Measurements from ENCODE around the gene LARP6.

Gene LARP6

GRCh38 chr15:70802629-70803028 lies 51.3 kb downstream of the LARP6 start:
- Mint-ChIP-seq H3K27me3 (peaks cover 6% of the 10 kb centered on the region), H3K36me3 (no peaks in the 10 kb centered on the region), H3K27ac (no peak overlapping the region), H3K4me3 (no peak overlapping the region), H3K4me1 (peaks cover 3% of the 10 kb centered on the region), H3K9me3 (no peaks in the 10 kb centered on the region)
- ATAC-seq (ENCODE audit: low read depth): no peak
- DNase-seq (ENCODE audit: low spot score in 2 of 2): no peak

GRCh38 chr15:70801109-70801508 lies 52.8 kb downstream of the LARP6 start:
- H3K27me3 Mint-ChIP-seq: peaks cover 4% of the 10 kb centered on the region
- DNase-seq (ENCODE audit: low spot score in 2 of 2): no peak

DNA sequence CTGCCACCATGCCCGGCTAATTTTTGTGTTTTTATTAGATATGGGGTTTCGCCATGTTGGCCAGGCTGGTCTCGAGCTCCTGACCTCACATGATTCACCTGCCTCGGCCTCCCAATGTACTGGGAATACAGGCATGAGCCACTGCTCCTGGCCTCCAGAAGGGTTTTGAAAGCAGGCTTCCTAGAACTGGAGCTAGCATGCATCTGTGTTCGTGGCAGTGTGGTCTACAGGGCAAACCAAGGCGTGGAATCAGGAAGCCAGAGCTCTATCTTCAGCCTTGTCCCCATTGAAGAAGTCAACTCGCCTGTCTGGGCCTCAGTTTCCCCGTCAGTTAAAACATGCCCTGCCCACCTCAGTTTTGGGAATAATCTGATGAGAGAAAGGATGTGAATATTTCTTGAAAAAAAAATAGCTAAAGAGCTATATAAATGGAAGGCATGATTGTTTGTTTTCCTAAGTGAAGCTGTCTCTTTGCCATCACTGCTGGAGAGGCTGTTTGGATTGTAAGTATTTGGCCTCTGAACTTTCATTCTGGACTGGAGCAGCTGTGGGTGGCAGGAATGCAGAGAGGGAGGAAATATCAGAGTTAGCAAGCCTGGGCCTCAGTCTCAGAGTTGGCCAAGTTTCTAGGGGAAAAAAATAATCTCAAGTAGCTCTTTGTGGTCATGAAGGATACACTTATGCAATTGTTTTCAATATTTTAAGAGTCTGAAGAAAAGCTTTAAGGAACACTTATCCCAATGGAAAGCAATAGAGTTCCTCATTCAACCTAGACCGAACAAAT lies 54.1 kb downstream of the LARP6 start:
- Mint-ChIP-seq H3K4me3 (no peak overlapping the region), H3K27me3 (peaks cover 4% of the 10 kb centered on the region), H3K9me3 (no peaks in the 10 kb centered on the region), H3K36me3 (no peaks in the 10 kb centered on the region), H3K27ac (no peak overlapping the region), H3K4me1 (no peaks in the 10 kb centered on the region)
- ATAC-seq (ENCODE audit: low read depth): no peak
- no peak for DNase-seq (ENCODE audit: low spot score in 2 of 2)

More at GRCh38 chr15:70801109-70801508, 52.8 kb downstream of the LARP6 start:
- no peak overlapping the region for H3K27ac Mint-ChIP-seq
- no peak for ATAC-seq (ENCODE audit: low read depth)
- H3K36me3 Mint-ChIP-seq: no peaks in the 10 kb centered on the region
- no peak overlapping the region for H3K4me3 Mint-ChIP-seq
- no peaks in the 10 kb centered on the region for H3K9me3 Mint-ChIP-seq
- peaks cover under 1% of the 10 kb centered on the region for H3K4me1 Mint-ChIP-seq

DNA sequence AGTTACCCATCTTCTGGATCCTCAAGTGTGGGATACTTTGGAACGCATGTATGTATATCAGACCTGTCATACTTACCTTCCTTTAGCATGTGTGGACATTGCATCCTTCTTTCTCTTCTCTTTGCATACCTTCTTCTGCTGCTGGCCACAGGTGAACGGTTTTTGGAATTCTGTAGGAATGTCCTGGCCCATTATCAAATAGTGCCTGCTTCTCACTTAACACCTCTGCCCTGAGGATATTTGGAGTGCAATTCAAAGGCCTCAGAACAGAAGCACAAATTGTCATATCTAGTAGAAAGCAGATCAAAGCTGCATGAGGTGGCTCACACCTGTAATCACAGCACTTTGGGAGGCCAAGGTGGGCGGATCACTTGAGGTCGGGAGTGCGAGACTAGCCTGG lies 56.5 kb downstream of the LARP6 start:
- Mint-ChIP-seq H3K36me3 (no peaks in the 10 kb centered on the region), H3K27me3 (peaks cover 3% of the 10 kb centered on the region), H3K9me3 (no peaks in the 10 kb centered on the region), H3K4me1 (no peaks in the 10 kb centered on the region), H3K4me3 (no peak overlapping the region), H3K27ac (no peak overlapping the region)
- no peak for DNase-seq (ENCODE audit: low spot score in 2 of 2)
- ATAC-seq (ENCODE audit: low read depth): no peak

DNA sequence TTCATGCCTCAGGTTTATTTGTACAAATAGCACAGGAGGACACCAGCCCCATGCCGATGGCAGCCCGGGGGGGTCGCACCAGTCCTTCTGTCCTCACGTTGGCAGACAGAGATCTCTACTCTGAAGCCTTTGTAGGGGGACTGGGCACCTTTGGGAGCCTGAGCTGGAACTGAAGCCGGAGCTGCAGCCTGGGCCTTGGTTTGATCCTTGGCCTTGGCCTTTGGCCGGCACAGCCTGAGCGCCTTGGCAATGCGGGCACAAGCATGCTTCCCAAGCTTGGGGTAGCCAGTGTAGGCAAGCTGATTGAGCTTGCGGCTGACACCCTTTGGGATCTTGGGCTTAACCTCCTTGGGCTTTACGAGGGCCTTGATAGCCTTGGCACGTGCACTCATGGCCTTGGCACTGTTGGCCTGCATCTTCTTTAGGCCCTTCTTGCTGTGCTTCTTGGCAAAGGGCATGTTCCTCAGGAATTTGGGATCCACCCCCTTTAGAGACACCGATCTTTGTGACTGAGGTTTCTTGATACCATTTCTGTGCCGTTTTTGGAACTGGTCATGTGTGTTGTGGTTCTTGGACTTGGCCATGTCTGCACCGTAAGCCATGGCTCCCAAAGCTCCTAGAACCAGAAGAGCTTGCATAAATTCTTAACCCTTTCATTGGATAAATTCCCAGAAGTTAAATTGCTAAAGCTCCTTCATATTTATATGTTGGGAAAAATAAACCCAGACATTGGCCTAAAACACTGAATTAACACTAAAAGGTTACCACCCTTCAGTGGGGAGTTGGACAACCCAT lies 57.2 kb downstream of the LARP6 start:
- Mint-ChIP-seq H3K4me1 (no peaks in the 10 kb centered on the region), H3K4me3 (no peak overlapping the region), H3K27ac (no peak overlapping the region), H3K27me3 (peaks cover 3% of the 10 kb centered on the region), H3K9me3 (no peaks in the 10 kb centered on the region), H3K36me3 (no peaks in the 10 kb centered on the region)
- no peak for ATAC-seq (ENCODE audit: low read depth)
- no peak for DNase-seq (ENCODE audit: low spot score in 2 of 2)

DNA sequence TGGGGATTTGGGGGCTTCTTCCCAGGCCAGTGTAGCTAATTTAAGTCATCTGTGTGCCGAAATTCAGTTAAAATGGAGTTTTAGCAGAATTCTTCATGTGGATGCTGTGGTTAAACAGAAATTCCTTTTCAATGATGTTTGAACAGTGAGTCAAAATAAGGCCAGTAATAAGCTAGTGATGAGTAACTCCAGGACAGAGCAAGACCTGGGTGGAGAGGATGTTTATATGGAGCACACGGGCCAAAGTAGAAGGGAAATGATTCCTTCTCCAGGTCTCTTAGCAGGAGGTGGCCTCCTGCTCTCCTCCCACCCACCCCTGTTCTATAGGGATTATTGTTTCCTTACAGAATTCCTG lies 58.7 kb downstream of the LARP6 start:
- Mint-ChIP-seq H3K9me3 (no peaks in the 10 kb centered on the region), H3K27me3 (peaks cover 3% of the 10 kb centered on the region), H3K4me3 (no peak overlapping the region), H3K36me3 (no peaks in the 10 kb centered on the region), H3K4me1 (no peaks in the 10 kb centered on the region), H3K27ac (no peak overlapping the region)
- ATAC-seq (ENCODE audit: low read depth) (no peak), DNase-seq (ENCODE audit: low spot score in 2 of 2) (no peak)

GRCh38 chr15:70794596-70795310 lies 59.2 kb downstream of the LARP6 start:
- H3K9me3 Mint-ChIP-seq: no peaks in the 10 kb centered on the region
- DNase-seq (ENCODE audit: low spot score in 2 of 2): no peak
- H3K27ac Mint-ChIP-seq: no peak overlapping the region
- no peak overlapping the region for H3K4me3 Mint-ChIP-seq
- no peaks in the 10 kb centered on the region for H3K4me1 Mint-ChIP-seq
- H3K27me3 Mint-ChIP-seq: peaks cover 3% of the 10 kb centered on the region
- no peak for ATAC-seq (ENCODE audit: low read depth)
- H3K36me3 Mint-ChIP-seq: no peaks in the 10 kb centered on the region

DNA sequence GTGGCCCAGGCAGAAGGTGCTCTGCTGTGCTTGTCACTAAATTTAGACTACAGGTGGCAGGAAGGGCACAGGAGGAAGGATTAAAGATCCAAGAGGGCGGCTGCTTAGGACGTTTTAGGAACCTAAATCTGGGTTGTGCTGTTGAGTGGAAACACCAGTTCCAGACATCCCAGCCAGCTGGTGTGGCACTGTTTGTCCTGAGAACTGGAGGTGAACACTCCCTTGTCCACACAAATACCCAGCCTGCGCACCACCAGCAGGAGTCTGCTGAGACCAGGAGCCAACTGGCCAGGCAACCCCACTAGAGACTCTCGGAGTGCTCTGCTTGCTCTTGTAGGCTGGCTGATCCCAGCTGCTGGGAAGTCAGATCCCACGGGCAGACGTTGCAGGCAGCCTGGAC lies 60.3 kb downstream of the LARP6 start:
- Mint-ChIP-seq H3K4me3 (no peak overlapping the region), H3K27me3 (peaks cover 2% of the 10 kb centered on the region), H3K36me3 (no peaks in the 10 kb centered on the region), H3K27ac (no peak overlapping the region), H3K9me3 (no peaks in the 10 kb centered on the region), H3K4me1 (no peaks in the 10 kb centered on the region)
- DNase-seq (ENCODE audit: low spot score in 2 of 2) (no peak), ATAC-seq (ENCODE audit: low read depth) (no peak)

DNA sequence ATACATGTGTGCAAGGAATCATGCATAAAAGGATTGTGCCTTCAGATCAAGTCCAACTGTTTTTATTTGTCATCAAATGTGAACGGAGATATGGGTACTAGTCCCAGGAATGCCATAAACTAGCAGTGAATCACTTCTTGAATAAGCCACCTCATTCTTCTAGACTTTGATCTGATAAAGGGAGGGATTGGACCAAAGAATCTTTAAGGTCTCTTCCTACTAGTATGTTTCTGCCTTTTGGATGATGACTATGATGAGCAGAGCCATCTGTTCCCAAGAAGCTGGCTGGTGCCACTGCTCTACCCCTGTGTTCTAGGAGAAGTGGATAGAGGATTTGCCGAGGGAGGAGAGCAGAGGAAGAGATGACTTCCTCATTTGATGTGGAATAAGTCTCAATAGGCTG lies 61.8 kb downstream of the LARP6 start:
- DNase-seq (ENCODE audit: low spot score in 2 of 2) (no peak), ATAC-seq (ENCODE audit: low read depth) (no peak)
- Mint-ChIP-seq H3K27ac (no peak overlapping the region), H3K27me3 (peaks cover 2% of the 10 kb centered on the region), H3K36me3 (no peaks in the 10 kb centered on the region), H3K9me3 (no peaks in the 10 kb centered on the region), H3K4me1 (no peaks in the 10 kb centered on the region), H3K4me3 (no peak overlapping the region)

DNA sequence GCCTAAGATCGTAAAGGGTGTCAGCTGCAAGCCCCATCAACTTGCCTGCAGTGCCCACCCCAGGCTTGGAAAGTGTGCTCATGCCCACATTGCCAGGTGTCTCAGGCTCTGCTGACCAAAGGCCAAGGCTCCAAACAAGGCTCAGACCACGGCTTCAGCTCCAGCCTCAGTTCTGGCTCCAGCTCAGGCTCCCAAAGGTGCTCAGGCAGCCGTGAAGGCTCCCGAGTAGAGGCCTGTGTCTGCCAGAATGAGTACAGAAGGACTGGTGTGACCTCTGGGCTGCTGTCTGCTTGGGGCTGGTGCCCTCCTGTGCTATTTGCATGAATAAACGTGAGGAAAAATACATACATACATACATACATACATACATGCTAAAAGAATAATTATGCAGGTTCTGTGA lies 62.7 kb downstream of the LARP6 start:
- DNase-seq (ENCODE audit: low spot score in 2 of 2): no peak
- H3K4me1 Mint-ChIP-seq: no peaks in the 10 kb centered on the region
- peaks cover 2% of the 10 kb centered on the region for H3K27me3 Mint-ChIP-seq
- H3K9me3 Mint-ChIP-seq: no peaks in the 10 kb centered on the region
- no peak overlapping the region for H3K27ac Mint-ChIP-seq
- H3K36me3 Mint-ChIP-seq: no peaks in the 10 kb centered on the region
- H3K4me3 Mint-ChIP-seq: no peak overlapping the region
- ATAC-seq (ENCODE audit: low read depth): no peak

DNA sequence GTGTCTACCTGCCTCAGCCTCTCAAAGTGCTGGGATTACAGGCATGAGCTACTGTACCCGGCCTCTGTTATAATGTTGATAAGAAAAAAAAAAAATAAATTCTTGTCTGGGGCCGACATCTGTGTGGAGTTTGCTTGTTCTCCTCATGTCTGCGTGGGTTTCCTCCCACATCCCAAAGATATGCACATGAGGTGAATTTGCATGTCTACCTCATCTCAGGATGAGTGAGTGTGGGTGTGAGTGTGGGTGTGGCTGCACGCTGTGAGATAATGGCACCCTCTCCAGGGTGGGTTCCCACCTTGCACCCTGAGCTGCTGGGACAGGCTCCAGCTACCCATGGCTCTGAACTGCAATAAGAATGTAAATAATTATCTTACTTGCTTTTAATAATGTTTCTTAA lies 64.7 kb downstream of the LARP6 start:
- Mint-ChIP-seq H3K4me3 (no peak overlapping the region), H3K9me3 (no peaks in the 10 kb centered on the region), H3K27me3 (peaks cover 5% of the 10 kb centered on the region), H3K4me1 (no peaks in the 10 kb centered on the region), H3K27ac (no peak overlapping the region), H3K36me3 (no peaks in the 10 kb centered on the region)
- DNase-seq (ENCODE audit: low spot score in 2 of 2): no peak
- ATAC-seq (ENCODE audit: low read depth): no peak

GRCh38 chr15:70788114-70789049 lies 65.6 kb downstream of the LARP6 start:
- Mint-ChIP-seq H3K27ac (no peak overlapping the region), H3K9me3 (no peaks in the 10 kb centered on the region), H3K4me1 (no peaks in the 10 kb centered on the region), H3K4me3 (no peak overlapping the region), H3K36me3 (no peaks in the 10 kb centered on the region), H3K27me3 (peaks cover 5% of the 10 kb centered on the region)
- no peak for ATAC-seq (ENCODE audit: low read depth)
- DNase-seq (ENCODE audit: low spot score in 2 of 2): no peak

DNA sequence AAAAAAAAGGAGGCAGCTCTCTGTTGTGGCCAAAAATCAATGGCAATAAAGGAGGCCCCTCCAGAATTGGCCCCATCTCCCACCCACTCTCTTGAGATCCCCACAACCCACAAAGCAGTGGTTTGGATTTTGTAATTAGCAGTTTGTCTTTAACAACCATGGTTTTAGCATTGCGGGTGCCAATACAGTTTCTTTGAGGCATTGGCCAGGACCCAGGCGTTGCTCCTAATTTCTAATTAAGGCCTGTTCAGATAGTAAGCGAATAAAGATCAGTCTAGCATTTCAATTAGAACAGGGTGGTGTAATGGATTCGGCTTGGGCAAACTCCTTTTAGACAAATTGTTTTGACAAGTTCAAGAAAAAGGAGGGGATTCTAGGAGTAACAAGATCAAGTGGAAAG lies 67.0 kb downstream of the LARP6 start:
- Mint-ChIP-seq H3K4me3 (no peak overlapping the region), H3K9me3 (no peaks in the 10 kb centered on the region), H3K27me3 (peaks cover 3% of the 10 kb centered on the region), H3K27ac (no peak overlapping the region), H3K4me1 (no peaks in the 10 kb centered on the region), H3K36me3 (no peaks in the 10 kb centered on the region)
- ATAC-seq (ENCODE audit: low read depth): no peak
- DNase-seq (ENCODE audit: low spot score in 2 of 2): no peak
